ENCODE results near the gene AP5Z1.
"Not testable (repeated sequence)": the region's sequence is repeated elsewhere in the genome, so short reads cannot be mapped to it uniquely, and the experiment has no call there.

Gene AP5Z1

GRCh38 chr7:4788627-4789189, 13.3 kb downstream of the AP5Z1 start:
- no peak for DNase-seq (ENCODE audit: low spot score)

DNA sequence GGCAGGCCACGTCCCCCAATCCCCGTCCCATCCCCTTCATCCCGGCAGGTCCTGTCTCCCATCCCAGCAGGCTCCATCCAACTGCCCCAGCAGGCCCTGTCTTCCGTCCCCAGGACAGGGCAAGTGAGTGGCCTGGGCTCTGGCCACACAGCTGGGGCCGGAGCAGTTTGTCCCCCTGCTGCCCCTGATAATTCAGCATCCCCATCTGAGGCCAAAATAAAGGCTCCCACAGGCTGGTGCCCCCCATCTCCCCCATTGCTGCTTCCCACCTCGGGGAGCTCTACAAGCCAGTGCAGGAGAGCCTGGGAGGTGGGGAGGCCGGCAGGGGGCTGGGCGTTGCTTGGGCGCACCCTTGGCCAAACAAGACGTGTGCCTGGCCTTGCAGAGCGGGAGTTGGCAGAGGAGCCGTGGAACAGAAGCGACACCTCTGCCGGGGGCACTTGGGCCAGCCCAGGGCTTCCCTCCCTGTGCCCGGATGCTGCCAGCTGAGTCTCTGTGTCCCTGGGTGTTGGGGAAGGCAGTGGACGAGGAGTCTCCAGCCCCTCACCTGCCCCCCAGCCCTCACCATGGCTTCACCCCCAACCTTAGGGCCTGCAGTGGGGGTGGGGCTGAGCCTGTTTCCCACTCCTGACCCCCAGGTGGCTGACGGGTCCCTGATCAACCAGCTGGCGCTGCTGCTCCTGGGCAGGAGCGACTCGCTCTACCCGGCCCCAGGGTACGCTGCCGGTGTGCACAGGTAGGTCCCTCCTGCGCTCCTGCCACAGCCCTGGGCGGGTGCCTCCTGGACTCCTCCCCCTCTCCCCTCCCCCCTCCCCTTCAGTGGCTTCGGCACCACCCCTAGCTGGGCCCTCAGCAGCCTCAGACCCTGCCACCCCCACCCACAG, 14.0 kb downstream of the AP5Z1 start:
- DNase-seq (ENCODE audit: low spot score): no peak

GRCh38 chr7:4790078-4790465, 14.6 kb downstream of the AP5Z1 start:
- DNase-seq (ENCODE audit: low spot score): no peak

DNA sequence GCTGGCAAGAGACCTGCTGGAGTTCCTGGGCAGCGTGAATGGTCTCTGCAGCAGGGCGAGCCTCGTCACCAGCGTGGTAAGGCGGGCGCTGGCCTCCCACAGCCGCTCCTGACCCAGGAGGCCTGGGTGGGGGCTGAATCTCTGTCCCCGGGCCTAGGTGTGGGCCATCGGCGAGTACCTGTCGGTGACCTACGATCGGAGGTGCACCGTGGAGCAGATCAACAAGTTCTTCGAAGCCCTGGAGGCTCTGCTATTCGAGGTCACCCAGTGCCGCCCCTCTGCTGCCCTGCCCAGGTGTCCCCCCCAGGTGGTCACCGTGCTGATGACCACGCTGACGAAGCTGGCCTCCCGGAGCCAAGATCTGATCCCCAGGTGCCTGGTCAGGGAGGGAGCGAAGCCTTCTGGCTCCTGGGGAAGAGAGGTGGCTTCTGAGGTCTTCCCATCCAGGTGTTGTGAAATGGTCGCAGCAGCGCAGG, 15.1 kb downstream of the AP5Z1 start:
- no peak for DNase-seq (ENCODE audit: low spot score)

GRCh38 chr7:4791101-4791737, 15.8 kb downstream of the AP5Z1 start:
- no peak for DNase-seq (ENCODE audit: low spot score)

GRCh38 chr7:4791738-4792536, 16.5 kb downstream of the AP5Z1 start:
- DNase-seq (ENCODE audit: low spot score): no peak

DNA sequence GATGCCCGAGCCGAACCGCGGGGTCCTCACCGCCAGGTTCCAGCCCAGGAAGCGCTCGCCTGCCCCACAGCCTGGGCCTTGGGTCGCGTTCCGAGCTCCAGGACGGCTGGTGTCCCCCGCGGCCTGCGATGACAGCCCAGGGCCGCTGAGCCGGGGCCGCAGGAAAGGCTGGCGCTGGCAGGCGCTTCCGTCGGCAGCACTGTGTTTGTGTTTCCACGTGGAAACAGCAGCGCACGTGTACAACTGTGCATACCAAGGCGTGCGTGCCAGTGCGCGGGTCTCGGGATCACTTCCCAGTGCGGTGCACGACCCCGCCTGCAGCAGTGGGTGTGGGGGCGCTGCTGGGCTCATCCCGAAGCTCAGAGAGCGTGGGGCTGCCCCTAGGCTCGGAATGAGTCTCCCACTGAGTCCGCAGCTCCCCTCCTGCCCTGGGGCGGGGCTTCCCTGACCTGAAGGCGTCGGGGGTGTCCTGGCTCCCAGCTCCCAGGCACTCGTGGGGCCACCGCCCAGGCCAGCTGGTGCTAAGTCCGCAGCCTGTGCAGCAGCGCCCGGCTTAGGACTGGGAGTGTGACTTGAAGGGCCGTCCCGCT, 17.2 kb downstream of the AP5Z1 start:
- DNase-seq (ENCODE audit: low spot score): no peak

DNA sequence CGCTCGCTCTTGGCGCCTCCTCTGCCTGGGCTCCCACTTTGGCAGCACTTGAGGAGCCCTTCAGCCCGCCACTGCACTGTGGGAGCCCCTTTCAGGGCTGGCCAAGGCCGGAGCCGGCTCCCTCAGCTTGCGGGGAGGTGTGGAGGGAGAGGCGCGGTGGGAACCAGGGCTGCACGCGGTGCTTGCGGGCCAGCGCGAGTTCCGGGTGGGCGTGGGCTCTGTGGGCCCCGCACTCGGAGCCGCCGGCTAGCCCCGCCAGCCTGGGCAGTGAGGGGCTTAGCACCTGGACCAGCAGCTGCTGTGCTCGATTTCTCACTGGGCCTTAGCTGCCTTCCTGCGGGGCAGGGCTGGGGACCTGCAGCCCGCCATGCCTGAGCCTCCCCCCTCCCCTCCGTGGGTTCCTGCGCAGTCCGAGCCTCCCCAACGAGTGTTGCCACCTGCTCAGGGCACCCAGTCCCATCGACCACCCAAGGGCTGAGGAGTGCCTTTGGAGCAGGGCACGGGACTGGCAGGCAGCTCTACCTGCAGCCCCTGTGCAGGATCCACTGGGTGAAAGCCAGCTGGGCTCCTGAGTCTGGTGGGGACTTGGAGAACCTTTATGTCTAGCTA, 18.1 kb downstream of the AP5Z1 start:
- not testable (repeated sequence) for DNase-seq (ENCODE audit: low spot score)

DNA sequence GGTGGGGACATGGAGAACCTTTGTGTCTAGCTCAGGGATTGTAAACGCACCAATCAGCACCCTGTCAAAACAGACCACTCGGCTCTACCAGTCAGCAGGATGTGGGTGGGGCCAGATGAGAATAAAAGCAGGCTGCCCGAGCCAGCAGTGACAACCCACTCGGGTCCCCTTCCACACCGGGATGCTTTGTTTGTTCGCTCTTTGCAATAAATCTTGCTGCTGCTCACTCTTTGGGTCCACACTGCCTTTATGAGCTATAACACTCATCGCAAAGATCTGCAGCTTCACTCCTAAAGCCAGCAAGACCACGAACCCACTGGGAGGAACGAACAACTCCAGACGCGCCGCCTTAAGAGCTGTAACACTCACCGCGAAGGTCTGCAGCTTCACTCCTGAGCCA, 18.7 kb downstream of the AP5Z1 start:
- DNase-seq (ENCODE audit: low spot score): not testable (repeated sequence)

- DNase-seq (ENCODE audit: low spot score): no peak
These were observed 19.3 kb downstream of the AP5Z1 start for GRCh38 chr7:4794591-4795350.

DNA sequence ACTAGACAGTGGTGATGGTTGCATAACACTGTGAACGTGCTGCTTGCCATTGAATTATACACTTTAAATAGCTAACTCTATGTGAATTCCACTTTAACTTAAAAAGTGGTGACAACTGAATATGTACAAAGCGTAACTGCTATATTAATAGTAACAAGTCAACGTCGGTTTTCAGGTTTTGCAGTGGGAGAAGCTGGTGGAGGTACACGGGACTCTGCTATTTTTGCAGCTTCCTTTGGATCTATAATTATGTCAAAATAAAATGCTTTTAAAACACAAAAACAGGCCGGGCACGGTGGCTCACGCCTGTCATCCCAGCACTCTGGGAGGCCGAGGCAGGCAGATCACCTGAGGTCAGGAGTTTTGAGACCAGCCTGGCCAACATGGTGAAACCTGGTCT, 21.0 kb downstream of the AP5Z1 start:
- no peak for DNase-seq (ENCODE audit: low spot score)

DNA sequence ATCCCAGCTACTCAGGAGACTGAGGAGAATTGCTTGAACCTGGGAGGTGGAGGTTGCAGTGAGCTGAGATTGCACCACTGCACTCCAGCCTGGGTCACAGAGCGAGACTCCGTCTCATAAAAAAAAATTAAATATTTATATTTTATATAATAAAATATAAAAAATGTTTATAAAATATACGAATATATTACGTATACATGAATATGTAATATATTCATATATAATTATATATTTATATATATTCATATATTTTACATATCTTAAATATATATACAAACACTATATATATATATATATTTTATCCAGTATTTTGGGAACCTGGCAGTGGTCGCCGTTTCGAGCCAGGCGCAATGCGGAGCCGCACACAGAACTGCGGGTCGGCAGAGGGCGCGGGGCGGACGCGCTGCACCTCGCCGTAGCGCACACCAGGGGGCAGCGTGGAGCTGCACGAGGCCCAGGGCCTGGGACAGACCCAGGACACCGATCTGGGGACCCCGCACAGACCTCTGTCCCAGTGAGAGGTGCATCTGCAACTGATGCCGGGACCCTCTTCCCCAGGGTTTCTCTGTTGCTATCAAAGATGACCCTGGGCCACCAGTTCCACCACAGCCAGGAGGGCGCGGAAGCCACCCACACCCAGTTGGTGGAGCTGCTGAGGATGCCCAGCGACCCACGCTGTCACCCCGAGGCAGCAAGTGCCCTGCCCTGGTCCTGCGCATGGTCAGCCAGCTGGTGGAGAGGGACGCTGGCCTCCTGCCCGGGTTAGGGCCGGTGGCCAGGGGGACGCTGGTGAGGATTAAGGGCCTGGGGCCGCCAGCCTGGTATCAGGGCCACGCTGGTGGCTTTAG, 22.7 kb downstream of the AP5Z1 start:
- DNase-seq (ENCODE audit: low spot score): no peak

- no peak for DNase-seq (ENCODE audit: low spot score)
These were observed 23.3 kb downstream of the AP5Z1 start for GRCh38 chr7:4798706-4799235.

GRCh38 chr7:4799508-4800268, 24.3 kb downstream of the AP5Z1 start:
- DNase-seq (ENCODE audit: low spot score): no peak

- DNase-seq (ENCODE audit: low spot score): no peak
These were observed 25.1 kb downstream of the AP5Z1 start for GRCh38 chr7:4800487-4800886.

DNA sequence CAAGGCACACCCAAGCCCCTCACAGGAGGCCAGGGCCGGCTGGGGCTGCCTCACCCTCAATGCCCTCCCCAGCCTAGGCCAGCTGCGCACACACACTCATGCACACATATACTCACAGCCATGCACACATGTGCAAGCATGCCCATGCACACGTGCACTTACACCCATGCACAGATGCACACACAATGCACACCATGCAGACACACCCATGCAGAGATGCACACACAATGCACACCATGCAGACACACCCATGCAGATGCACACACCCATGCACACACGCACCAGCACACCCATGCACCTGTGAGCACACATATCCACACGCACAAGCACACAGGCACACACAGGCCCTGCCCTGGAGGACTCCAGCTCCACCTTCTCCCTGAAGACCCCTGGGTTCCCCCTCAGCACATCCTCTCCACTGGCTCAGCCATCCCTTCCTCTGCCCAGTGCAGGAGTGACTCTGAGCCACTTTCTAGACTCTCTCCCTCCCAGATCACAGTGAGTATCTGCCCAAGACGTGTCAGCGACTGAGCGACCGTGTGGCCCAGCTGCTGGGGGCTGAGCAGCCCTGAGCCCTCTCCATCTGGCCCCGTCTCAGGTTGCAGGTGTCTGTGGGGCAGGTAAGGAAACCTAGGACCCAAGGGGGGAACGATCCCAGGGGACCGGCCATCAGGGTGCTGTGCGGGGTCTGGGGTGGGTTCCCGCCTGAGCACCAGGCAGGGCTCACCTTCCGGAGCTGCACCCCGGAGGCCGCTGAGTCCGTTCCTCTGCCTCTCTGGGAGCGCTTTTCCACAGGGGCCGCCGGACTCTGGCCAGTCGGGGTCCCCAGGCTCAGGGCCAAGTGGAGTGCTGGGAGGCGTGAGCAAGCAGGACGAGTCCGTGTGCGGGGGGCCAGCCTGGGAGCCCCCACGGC, 25.8 kb downstream of the AP5Z1 start:
- DNase-seq (ENCODE audit: low spot score): no peak

- DNase-seq (ENCODE audit: low spot score): no peak
These were observed 26.4 kb downstream of the AP5Z1 start for GRCh38 chr7:4801839-4802231.

GRCh38 chr7:4802577-4802976, 27.2 kb downstream of the AP5Z1 start:
- not testable (repeated sequence) for DNase-seq (ENCODE audit: low spot score)

Data from SW480 (cell line).